Activated CD8-positive, alpha-beta memory T cell treated with anti-CD3 and anti-CD28 coated beads, Interleukin-2, amount 50 U/mL, for 4 hours (primary cell): Measurements from ENCODE around the gene GREM2.

ENCODE experiments used
- DNase-seq: peaks from one replicate; pipeline ENCODE4 v3.0.0-alpha.2; 2020

The GREM2 gene

GRCh38 chr1:240555524-240555923 lies 56.4 kb downstream of the GREM2 start:
- no peak for DNase-seq

DNA sequence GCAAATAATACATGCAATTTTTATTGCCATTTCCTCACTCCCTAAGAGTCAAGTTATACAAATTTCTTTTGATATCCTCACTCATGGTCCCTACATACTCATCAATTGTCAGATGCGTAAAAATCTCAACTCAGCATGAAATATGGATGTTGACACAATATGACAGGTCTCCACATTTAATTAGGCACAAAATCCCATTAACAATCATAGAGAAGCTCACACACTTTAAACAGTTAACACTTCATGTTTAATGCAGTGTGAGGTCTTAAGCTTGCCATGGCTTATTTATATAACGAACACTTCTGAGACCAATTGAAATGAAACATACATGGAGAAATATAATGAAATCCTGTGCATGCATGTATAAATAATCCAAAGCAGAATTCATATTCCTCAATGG lies 58.6 kb downstream of the GREM2 start:
- no peak for DNase-seq

DNA sequence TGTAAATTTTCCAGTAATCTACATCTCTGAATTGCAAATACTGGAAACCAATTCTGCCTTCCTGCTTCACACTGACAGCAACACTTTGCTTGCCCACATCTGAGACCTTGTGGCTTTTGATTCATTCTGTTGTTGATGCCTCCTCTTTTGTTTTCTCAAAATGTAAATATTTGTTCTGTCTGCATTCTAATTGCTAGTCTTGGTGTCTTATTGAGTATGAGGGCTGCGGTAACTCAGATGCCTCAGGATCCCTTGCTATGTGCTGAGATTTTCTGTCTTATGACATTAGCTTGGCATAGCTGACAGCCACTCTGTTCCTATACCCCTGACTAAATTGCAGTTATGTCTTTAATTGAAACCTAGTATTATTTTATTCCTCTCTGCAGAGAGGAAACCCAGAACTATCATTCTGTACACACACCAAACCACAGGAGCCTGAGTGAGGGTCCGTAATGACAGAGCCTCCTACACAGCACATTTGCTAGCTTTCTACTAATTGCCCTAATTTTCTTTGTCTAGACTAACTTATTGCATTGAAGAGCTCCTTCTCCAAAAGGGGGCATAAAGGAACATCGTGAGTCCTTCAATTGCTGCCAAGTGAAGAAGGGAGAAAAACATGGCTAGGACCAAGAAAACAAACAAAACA lies 72.1 kb downstream of the GREM2 start:
- DNase-seq: no peak

DNA sequence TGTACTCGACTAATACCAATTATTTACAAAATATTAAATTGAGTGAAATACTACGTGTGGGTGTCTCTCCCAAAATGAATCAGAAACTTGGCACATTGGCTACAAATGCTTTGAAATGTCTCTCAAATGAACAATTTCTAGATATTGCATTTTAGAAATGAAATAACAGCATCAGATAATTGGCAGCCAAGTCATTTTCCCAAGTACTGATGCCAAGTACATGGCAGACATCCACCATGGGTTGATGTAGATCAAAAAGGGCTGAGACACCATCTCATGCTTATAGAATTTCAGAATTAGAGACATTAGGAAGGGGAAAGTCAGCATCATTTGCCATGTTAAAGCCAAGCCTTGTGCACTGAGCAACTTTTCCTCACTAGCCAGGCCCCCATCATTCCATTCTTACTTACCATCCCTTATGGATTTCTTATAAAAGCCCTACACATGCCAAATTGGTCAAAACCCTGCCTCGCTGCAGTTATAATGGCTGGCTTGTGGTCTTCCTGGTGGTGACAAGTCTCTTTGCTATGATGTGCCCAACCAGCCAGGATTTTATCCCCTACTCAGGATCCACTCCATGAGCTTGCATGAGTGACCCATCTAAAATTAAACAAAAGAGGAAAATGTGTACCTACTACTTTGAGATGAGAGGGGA lies 73.1 kb downstream of the GREM2 start:
- DNase-seq: no peak

DNA sequence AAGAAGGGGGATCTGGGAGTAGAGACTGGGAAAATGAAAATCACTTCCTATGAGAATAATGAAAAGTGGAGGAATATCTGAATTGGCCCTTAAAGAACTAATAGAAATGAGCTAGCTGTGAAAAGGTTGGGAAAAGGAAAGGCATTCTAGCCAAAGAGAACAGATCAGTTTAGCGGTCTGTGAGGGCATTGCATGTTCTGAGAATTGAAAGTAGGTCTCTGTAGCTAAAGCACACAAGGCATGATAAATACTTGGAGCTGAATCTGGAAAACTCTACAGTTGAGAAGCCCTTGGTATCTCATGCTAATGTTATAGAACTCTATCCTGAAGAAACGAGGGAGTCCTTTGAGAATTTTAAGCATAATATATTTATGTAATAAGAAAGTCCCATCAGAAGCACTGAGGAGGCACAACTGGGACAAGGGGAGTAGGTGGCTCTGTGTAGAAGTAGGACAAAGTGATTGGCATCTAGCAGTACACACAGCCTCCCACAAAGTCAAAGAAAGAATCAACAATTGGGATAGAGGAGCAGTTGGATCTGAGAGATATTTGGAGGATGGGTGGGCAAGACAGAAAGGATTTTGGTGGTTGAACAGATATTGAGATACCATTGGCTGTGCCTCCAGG lies 78.7 kb downstream of the GREM2 start:
- DNase-seq: no peak

DNA sequence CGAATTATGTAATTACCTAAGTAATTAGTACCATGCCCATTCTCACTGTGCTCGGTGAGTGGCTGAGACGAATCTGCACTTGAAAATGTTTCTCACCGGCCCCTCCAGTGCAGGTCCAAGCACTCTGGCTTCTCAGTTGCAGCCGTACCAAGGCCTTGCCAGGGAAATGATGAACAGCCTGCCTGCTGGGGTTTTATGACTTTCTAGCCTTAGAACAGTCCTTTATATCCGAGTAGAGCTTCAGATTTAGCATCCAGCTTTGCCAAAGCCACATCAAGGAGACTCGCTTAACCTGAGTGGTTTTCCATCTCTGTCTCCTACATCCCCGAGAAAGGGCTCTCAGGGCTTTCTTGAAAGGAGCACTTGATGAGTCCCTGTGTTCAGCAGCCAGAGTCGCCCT lies 83.4 kb downstream of the GREM2 start:
- DNase-seq: no peak

- no peak for DNase-seq
Observed at GRCh38 chr1:240527086-240527485, 84.9 kb downstream of the GREM2 start.

DNA sequence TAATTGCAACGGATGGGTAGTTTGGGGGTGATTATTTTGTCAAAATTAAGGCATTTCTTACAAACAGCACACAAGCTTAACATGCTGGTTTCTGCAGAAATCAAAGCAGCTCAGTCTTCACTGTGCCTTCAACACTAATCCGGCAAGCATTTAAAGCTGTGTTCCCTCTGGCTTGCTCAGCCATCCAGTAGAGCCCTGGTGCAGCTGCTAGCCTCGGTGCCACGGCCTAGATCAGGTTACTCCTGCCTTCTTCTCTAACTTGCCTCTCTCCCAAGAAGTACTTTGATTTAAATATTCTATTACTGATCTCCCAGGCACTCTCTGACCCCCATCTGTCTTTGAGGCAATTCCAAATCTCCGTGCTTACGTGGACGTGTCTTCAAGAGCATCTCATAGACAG lies 85.6 kb downstream of the GREM2 start:
- no peak for DNase-seq

- no peak for DNase-seq
Observed at GRCh38 chr1:240524356-240525069, 87.4 kb downstream of the GREM2 start.

GRCh38 chr1:240522122-240522822 lies 89.7 kb downstream of the GREM2 start:
- no peak for DNase-seq

DNA sequence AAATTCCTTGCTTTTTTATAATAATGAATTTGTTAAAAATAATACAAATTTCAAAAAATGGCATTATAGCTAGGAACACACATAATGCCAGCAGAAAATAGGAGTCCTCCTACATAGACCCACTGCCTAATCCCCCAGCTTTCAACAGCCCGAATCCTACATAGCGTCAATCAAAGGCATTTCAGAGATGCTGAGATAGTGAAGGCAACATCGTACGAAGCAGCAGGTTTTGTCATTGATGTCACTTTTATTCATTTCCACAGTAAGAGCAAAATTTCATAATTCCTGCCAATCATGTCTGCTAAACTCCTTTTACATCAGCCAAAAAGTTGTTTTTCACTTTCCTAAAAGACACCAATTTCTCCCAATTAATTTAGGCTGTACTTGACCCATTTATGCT lies 94.1 kb downstream of the GREM2 start:
- DNase-seq: no peak

DNA sequence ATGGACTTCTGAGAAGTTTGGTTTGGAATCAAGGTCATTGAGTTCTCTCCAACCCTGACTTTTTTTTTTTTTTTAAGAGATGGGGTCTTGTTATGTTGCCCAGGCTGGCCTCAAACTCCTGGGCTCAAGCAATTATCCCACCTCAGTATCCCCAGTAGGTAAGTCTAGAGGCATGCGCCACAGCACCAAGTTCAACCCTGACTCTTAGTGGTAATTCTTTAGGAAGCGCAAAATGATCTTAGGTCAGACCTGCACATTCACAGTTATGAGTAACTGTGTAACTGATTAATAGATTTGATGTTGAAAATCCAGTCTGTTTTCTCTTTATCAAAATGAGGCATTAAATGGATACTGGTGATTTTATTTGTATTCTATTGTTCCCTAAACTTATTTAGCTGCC lies 95.9 kb downstream of the GREM2 start:
- DNase-seq: no peak

GRCh38 chr1:240515505-240515904 lies 96.5 kb downstream of the GREM2 start:
- no peak for DNase-seq

GRCh38 chr1:240511789-240512188 lies 100.2 kb downstream of the GREM2 start:
- DNase-seq: no peak

- no peak for DNase-seq
Observed at GRCh38 chr1:240508950-240509349, 103.0 kb downstream of the GREM2 start.

- no peak for DNase-seq
Observed at GRCh38 chr1:240508201-240508600, 103.8 kb downstream of the GREM2 start.

GRCh38 chr1:240506176-240506575 lies 105.8 kb downstream of the GREM2 start:
- DNase-seq: no peak

- DNase-seq: no peak
Observed at GRCh38 chr1:240503558-240503957, 108.4 kb downstream of the GREM2 start.

DNA sequence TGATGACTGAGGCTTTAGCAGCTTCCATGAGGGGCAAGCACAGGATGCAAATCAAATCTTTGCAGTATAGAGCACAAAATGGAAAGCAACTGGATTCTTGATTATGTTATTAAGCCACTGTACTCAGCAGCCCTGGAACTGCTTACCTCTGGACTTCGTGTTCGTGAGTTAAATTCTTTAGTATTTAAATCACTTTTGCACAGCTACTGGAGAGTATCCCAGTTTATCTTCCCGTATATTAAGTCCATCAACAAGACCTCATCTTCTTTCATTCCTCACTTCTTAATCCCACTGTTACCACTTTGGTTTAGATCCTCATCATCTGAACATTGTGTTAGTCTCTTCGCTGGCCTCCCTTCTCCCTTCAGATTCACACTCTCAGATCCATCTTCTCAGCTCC lies 108.9 kb downstream of the GREM2 start:
- no peak for DNase-seq

DNA sequence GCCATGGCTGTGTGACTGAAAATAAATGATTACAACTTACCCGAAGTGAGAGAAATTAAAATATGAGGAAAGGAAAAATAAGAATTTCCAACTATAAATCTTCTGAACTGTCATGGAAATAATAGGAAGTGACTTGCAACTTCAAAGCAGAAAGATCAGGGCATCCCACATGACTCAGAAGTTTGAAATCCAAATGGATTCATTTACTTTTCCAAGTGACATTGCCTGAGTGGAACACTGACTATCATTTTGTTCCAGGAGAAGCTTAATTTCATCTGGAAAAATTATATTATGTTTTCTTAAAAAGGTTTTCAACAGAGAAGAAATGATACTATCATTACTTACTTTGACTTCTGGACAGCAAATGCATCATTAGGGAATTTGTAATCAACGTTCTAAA lies 110.8 kb downstream of the GREM2 start:
- DNase-seq: no peak

DNA sequence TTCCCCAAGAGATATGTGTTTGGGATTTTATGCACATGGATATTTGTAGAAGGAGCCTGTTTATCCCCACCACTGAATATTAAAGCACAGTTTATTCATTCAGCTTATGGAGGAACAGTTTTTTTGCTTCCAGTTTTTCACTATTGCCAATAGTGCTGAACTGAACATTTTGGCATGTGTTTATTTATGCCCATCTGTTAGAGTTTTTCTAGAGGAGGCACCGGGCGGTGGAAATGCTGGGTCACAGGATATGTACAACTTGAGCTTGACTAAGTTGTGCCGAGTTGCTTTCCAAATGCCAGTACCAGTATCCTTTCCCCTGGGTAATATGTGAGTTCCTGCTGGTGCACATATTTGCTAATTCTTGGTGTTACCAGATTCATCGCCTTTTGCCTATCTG lies 111.3 kb downstream of the GREM2 start:
- no peak for DNase-seq

GRCh38 chr1:240499012-240499411 lies 112.9 kb downstream of the GREM2 start:
- no peak for DNase-seq

DNA sequence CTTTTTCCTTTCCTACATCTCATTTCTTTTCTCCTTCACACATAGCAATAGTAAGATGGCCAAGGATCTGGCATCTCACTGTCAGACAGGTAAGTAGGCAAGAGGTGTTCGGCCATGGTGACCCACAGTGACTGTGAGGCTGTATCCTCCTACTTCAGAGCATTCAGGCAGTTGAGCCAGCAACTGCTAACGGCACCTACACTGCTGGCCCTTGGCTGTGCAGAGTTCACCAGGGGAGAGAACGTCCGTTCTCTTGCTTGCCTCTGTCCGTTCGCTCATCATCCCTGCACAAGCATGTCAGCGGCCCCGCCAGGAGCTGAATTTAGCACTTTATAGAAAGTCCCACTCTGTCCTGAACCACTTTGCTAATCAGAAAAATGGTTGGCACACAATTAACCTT lies 113.6 kb downstream of the GREM2 start:
- no peak for DNase-seq
